22Rv1 (cell line): ENCODE results near the gene HMSD.

Source experiments
- H3K27ac ChIP-seq: fragments of 450-650 bp; 2 replicates; pipeline ENCODE4 v1.5.1; 2017
- ZFX ChIP-seq: fragments of 450-650 bp; IDR thresholded peaks from 2 replicates; pipeline ENCODE4 v1.6.1; 2017; ENCODE audit warnings: antibody characterized with exemption, borderline replicate concordance
- TF ChIP-seq, protein P1 (sequence below): fragments of 450-650 bp; IDR thresholded peaks from 2 replicates; pipeline ENCODE4 v1.5.1; 2017; ENCODE audit warnings: mild to moderate bottlenecking

HMSD gene

DNA sequence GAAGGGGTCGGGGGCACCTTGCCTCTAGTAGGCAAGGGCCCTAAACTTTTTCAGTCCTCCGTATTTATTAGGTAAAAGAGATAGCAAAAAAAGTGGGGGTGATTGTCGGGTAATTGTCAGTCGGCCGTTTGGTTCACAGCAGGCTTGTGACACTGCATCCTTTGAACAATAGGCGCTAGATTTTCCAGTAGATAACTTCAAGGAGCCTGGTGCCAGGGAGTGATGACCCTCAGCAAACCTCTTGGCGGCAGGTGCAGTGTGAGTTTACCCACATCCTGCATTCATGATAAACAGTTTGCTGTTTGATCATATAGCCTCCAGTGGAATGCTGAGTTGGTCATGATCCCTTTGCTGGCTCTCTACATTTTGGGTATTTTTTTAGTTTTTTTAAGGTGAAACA is 43.6 kb downstream of the HMSD start:
- no peak overlapping the region for H3K27ac ChIP-seq
- TF ChIP-seq, protein P1, sequence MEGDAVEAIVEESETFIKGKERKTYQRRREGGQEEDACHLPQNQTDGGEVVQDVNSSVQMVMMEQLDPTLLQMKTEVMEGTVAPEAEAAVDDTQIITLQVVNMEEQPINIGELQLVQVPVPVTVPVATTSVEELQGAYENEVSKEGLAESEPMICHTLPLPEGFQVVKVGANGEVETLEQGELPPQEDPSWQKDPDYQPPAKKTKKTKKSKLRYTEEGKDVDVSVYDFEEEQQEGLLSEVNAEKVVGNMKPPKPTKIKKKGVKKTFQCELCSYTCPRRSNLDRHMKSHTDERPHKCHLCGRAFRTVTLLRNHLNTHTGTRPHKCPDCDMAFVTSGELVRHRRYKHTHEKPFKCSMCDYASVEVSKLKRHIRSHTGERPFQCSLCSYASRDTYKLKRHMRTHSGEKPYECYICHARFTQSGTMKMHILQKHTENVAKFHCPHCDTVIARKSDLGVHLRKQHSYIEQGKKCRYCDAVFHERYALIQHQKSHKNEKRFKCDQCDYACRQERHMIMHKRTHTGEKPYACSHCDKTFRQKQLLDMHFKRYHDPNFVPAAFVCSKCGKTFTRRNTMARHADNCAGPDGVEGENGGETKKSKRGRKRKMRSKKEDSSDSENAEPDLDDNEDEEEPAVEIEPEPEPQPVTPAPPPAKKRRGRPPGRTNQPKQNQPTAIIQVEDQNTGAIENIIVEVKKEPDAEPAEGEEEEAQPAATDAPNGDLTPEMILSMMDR: no peak
- TF ChIP-seq ZFX: no peak

DNA sequence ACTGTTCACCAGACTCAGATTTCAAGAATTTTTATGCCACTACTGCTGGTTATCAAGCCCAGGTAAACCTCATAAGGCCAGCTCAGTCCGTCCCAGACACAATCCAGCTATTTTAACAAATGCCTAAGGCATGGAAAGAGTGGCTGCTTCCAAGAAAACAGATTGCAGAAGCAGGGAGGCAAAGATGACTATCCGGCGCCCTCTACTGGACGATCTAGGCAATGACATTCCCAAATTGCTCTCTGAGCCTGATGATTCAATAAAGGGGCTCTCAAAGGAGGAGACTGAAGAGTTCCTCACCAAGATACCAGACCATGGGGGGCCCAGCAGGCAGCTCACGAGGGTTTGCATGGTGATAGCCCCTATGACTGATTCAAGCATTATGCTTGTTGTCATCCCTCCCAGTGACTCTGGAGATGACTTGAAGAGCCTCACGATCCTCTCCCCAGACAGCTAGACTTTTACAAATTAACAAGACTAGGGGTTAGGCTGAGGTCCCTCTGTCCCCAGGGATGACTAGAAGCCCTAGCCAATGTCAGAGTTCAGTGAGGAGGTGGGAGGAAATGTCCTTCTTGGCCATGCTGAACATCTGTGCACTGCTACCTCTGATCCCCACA is 45.8 kb downstream of the HMSD start:
- no peak overlapping the region for H3K27ac ChIP-seq
- TF ChIP-seq ZFX: no peak
- TF ChIP-seq, protein P1: peak; percentile 88

DNA sequence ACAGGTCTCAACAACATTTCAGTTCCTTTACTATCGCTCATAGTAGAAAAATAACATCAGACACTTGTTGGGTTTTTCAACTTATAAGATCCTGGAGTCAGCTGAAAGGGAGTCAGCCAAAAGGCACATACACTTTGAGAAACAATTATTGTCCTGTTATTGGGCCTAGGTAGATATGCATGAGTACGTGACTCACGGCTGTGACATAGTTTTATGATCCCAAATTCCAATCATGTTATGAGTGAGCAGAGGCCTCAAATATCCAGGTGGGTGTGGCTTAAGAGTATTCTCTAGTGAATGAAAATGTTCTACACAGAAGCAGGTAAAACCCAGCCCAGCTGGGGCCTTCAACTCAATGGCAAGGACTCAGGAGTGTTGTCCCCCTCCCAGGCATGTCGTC is 47.9 kb downstream of the HMSD start:
- no peak overlapping the region for H3K27ac ChIP-seq
- TF ChIP-seq, protein P1: no peak
- no peak for TF ChIP-seq ZFX

DNA sequence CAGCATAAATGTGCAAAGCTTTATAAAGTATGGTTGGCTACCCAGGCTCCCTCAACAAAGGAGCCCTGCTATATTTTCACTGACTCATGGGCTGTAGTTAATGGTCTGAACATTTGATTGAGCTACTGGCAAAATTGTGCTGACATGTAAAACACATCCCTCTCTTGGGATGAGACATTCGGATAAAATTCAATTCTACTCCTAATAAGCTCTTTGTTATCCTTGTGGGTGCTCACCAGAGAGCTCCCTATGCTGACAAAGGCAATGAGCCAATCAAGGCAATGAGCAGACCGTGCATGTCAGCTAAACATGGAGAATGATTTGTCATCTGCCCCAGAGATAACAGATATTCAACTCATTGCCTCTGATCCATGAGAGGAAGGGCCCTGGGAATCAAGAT is 48.5 kb downstream of the HMSD start:
- H3K27ac ChIP-seq: no peak overlapping the region
- TF ChIP-seq, protein P1: no peak
- no peak for TF ChIP-seq ZFX

DNA sequence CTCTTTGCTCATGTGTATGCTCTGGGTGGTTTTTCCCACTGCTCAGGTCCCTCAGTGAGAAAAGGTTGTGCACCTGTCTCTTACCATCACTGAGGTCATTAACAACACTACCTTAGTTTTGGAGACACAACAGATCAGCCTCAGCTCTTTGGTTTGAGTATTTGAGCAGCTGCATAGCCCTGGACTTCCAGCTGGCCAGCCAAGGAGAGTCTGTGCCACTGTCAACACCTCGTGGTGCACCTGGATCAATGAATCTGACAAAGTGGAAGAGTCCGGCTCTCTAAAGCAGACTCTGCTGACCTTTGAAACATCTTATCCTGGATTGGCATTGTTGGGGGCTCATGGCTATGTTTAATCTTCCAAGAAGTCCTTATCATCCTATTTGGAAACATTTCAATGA is 50.8 kb downstream of the HMSD start:
- no peak for TF ChIP-seq ZFX
- TF ChIP-seq, protein P1: no peak
- H3K27ac ChIP-seq: no peak overlapping the region

DNA sequence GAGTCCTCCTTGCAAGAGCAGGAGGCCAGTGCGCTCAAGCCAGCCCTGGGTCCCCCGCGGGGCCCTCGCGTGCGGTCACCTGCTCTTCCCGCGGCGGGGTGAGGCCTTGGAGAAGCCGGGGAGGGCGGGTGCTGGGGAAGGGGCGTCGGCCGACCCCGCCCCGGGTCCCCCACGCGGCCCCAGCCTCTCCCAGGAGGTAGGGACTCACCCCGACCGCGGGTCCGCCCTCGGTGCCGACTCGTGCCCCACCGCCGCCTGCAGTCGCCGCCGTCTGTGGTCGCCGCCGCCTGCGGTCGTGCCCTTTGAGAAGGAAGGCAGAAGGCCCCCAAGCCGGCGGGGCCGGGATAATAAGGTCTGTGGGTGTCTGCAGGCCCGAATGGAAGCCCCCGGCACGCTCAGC is 53.5 kb downstream of the HMSD start:
- TF ChIP-seq ZFX: no peak
- TF ChIP-seq, protein P1: no peak
- no peak overlapping the region for H3K27ac ChIP-seq

DNA sequence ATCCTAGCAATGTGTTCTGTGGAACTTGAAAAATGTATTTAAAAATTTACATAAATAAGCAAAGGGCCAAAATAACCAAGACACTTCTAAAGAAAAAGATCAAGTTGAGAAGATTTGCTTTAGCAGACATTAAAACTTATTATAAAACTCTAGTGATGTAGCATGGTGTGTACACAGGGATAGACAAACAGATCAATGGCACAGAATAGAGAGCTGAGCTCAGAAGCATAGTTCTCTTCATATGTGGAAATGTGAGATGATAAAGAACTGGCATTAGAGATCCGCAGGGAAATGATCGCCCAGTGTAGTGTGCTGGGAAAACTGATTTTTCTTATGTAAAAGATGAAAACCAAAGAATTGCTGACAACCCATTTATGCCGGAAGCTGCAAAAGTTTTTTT is 60.2 kb downstream of the HMSD start:
- no peak overlapping the region for H3K27ac ChIP-seq
- no peak for TF ChIP-seq ZFX
- TF ChIP-seq, protein P1: no peak
